Measurements from ENCODE around the gene BSPH1.
"Not testable (repeated sequence)": the region's sequence is repeated elsewhere in the genome, so short reads cannot be mapped to it uniquely, and the experiment has no call there.

Gene BSPH1

DNA sequence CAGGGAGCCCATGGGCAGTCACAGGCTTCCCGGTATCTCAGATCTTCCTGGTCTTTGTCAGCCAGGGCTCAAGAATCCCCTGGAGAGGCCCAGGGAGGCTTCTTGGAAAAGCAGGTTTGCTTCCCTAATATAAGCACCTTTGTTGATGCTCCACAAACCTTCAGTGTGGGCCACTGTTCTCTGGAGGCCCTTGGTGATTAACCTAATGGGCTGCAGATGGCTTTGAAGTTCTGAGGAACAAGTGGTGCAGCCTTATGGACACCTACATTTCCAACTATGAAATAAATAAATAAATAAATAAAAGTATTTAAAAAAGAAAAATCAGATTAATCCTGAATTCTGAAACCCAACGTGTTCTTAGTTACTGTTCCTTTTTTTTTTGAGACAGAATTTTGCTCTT lies at the start of gene BSPH1:
Gene BSPH1, minus strand, starts transcription at position 101 of the 400 bp plus-strand sequence. Its CDS starts 89 bp downstream, at position 12.
- DNase-seq, result no peak

GRCh38 chr19:48036765-48037164 lies 44.8 kb upstream of the BSPH1 start:
- DNase-seq, result no peak

DNA sequence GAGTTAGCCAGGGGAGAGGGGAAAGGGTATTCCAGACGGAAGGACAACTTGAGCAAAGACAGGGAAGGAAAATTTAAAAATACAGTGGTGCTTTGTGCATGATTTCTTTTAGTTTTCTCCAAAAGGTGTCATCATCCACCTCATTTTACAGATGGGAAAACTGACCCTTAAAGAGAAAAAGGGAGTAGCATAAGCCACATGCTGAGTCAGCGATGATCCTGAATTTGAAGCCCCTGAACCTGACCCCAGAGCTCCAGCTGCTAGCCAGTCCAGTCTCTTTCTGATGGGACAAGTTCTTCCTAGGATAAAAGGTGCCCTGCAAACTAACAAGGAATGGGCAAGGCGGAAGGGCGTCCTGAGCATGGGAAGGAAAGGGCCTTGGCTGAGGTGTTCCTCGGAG lies 41.6 kb upstream of the BSPH1 start:
- DNase-seq, result no peak

- no peak for DNase-seq
Observed at GRCh38 chr19:48030073-48030472, 38.1 kb upstream of the BSPH1 start.

DNA sequence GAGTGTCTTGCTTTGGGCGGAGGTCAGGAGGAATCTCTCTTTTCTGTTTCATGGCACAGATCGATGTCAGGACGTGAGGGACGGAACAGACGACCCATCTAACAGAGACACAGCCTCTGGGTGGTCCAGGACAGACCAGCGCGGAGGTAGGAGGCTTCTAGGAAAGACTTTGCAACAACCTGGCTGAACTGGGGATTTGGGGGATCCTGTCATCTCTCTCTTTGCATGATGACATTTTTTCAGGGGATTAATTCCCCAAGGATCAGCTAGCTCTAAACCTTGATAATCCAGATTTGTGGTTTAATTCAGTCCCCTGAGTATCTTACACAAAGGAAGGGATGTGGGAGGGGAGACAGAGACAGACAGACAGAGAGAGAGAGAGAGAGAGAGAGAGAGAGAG lies 37.5 kb upstream of the BSPH1 start:
- no peak for DNase-seq

DNA sequence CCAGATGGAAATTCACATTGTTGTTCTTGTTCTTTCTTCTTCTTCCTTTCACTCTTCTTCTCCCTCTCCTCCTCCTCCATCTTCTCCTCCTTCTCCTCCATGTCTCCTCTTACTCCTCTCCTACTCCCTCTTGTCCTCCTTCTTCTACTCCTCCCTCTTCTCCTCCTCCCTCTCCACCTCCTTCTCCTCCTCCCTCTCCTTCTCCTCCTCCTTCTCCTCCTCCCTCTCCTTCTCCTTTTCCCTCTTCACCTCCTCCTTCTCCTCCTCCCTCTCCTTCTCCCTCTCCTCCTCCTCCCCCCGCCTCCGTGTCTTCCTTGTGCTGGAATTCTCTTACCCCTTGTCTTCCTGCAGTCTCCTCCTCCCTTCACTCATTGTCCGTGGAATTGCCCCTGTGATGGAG lies 33.5 kb upstream of the BSPH1 start:
- no peak for DNase-seq

DNA sequence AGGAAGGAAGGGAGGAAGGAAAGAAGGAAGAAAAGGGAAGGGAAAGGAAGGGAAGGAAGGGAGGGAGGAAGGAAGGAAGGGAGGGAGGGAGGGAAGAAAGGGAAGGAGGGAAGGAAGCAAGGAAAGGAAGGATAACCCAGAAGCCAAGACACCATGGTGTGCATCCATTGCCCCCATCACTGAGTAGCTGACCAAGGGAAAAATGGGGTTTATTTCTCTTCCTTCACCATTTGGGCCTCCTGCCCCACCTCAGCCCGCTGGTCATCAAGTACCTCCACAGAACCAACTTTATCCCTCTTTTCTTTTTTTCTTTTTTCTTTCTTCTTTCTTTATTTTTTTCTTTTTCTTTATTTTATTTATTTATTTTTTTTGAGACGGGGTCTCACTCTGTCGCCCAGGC lies 31.5 kb upstream of the BSPH1 start:
- DNase-seq, result no peak

DNA sequence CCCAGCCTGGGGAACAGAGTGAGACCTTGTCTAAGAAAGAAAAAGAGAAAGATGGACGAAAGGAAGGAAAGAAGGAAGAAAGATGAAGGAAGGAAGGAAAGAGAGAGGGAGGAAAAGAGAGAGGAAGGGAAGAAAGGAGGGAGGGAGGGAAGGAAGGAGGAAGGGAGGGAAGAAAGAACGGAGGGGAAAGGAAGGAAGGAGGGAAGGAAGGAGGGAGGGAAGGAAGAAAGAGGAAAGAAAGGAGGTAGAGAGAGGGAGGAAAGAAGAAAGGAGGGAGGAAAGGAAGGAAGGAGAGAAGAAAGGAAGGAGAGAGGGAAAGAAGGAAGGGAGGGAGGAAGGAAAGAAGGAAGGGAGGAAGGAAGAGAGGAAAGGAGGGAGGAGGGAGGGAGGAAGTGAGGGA lies 31.0 kb upstream of the BSPH1 start:
- no peak for DNase-seq

DNA sequence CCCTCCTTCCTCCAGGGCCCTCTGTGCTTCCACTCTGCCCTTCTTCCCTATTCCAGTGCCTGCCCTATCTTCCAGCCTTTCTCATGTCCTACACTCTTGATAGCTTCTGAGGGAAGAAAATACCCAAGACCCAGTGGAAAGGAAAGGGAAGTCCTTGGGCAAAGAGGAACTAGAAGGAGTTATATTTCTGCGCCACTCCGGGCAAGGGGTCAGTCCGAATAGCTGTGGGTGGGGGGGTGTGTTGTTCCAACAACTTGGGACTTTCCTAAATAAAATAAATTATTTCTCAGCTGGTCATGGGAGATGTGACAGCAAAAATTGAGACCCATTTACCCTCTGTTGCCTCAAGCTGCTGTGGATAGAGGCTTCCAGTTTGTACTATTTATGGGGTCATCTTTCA lies 28.7 kb upstream of the BSPH1 start:
- DNase-seq, result no peak

- no peak for DNase-seq
Observed at GRCh38 chr19:48010932-48011758, 19.2 kb upstream of the BSPH1 start.

DNA sequence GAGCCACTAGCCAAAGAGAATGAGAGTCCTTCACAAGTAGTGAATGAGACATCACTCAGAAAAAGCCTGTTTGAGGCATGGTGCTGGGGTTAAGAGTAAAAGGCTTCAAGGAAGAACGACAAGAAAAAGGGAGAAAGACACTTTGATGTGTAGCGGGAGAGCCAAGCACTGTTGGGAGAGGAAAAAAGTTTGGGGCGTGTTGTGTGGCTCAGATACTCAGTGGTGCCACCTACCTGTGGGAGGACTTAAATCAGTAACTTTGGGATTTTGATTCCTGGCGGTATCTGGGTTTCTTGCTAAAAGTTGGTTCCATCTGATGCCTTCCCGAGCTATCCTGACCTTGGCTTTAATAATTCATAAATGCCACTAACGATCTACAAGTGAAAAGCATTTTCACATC lies 14.8 kb upstream of the BSPH1 start:
- DNase-seq, result no peak

GRCh38 chr19:48004236-48004635 lies 12.3 kb upstream of the BSPH1 start:
- no peak for DNase-seq

DNA sequence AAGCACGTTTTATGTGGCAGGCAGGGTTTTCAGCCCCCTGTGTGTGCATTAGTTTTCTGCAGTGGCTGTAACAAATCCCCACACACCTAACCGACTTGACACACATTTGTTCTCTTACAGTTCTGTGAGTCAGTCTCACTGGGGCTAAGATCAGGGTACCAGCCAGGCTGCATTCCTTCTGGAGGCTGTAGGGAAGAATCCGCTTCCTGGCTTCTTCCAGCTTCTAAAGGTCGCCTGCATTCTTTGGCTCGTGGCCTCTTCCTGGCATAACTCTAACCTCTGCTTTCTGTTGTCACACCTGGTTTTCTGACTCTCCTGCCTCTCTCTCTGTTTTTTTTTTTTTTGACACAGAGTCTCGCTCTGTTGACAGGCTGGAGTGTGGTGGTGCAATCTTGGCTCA lies 8.9 kb upstream of the BSPH1 start:
- DNase-seq, result no peak

- DNase-seq, result no peak
Observed at GRCh38 chr19:47998800-47999199, 6.8 kb upstream of the BSPH1 start.

DNA sequence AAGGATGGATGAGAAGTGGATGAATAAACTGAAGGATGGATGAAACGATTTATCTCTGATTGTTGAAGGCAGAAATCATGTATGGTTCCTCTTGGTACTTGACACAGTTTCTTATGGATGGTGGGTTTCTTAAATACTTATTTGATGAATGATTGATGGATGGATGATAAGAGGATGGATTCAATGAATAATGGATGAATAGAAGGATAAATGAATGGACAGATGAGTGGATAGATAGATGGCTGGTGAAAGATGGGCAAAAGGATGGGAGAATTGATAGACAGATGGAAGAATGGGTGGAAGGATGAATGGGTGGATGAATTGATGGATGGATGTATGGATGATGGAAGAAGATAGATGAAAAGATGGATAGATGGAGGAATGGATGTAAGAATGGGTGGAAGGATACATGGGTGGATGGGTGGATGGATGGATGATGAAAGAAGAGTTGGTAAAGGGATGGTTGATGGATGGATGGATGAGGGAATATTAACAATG lies 4.3 kb upstream of the BSPH1 start:
- DNase-seq, result no peak

GRCh38 chr19:47994209-47994802 lies 2.3 kb upstream of the BSPH1 start, which contains the start of gene ELSPBP1:
ELSPBP1 (plus strand) TSS chr19:47994632; CDS start chr19:48008668, 14,036 bp downstream.
- DNase-seq, result no peak

DNA sequence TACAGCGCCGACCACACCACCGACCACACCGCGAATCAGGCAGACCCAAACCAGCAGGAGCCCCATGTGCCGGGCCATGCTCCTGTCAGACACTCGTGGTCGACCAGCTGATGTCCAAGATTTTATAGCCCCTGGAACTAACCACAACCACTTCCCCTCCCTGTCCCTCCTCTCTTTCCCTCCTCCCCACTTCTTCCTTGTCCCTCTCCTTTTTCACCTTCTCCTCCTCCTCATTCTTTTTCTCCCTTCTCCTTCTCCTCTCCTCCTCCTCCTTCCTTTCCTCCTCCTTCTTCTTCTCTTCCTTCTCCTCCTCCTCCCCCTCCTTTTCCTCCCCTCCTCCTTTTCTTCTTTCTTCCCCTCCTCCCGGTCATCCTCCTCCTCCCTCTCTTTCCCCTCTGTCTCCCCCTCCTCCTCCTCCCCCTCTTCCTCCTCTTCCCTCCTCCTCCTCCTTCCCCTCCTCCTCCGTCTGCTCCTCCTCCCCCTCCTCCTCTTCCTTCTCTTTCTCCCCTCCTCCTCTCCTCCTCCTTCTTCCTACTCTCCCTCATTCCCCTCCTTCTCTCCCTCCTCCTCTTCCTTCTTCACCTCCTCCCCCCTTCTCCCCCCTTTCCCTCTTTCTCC lies 670 bp downstream of the BSPH1 start:
- DNase-seq, result no peak

DNA sequence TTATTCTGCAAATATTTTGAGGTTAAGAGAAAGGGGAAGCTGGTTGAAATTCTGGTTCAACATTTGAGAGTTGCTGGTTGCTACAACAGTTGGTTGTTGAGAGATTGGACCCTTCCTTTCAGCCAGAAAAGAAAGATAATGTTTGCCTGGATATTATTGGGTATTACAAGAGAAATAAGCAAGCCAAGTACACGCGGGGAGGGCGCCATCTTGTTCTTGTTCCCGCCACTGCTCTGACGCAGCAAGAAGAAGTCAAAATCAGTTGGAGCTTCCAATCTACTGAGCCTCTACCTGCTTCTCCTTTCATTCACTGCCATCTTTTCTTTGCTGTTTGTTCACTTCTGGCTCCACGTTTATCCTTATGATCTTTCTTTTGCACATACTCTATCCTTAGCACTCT lies 18.4 kb downstream of the BSPH1 start:
- DNase-seq, result no peak

- DNase-seq, result not testable (repeated sequence)
Observed at GRCh38 chr19:47955936-47956335, 36.0 kb downstream of the BSPH1 start.

DNA sequence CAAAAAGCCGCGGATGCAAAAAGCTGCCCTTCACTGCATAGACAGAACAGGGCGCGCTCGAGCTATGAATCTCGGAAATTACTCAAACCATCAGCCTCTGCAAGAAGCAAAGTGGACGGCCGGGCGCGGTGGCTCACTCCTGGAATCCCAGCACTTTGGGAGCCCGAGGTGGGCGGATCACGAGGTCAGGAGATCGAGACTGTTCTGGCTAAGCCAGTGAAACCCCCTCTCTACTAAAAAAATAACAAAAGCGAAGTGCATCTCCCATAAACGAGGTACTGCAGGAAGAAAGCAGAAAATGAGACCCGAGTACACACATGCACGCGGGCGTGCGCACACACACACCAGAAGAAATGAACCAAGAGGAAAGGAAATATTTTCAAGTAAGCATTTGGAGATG lies 39.8 kb downstream of the BSPH1 start:
- DNase-seq, result not testable (repeated sequence)

- not testable (repeated sequence) for DNase-seq
Observed at GRCh38 chr19:47949852-47950521, 42.0 kb downstream of the BSPH1 start.

- not testable (repeated sequence) for DNase-seq
Observed at GRCh38 chr19:47928581-47928980, 63.4 kb downstream of the BSPH1 start.

GRCh38 chr19:47920107-47920506 lies 71.9 kb downstream of the BSPH1 start:
- not testable (repeated sequence) for DNase-seq

All from stimulated activated CD4-positive, alpha-beta T cell treated with anti-CD3 and anti-CD28 coated beads, Interleukin-4, amount 100 ng/mL, for 1 hour (primary cell).